GM20431 (cell line): ENCODE measurements around the gene MAML2.

Experiments used
- in situ Hi-C: fragments of 300-500 bp; cut with MseI, MboI; formaldehyde crosslinking; loops from one replicate; pipeline ENCODE4 v1.15.0; 2020; ENCODE audit warnings: low sequenced_read_pairs; ENCODE audit not compliant: unreplicated experiment

MAML2 gene

GRCh38 chr11:96147906-96148486, 195.0 kb downstream of the MAML2 start:
- in situ Hi-C loops = no loop called here

GRCh38 chr11:96147186-96147585, 195.8 kb downstream of the MAML2 start:
- in situ Hi-C loops = no loop called here

- in situ Hi-C loops = no loop called here
Observed at GRCh38 chr11:96146765-96147164, 196.2 kb downstream of the MAML2 start.

GRCh38 chr11:96145163-96145585, 197.8 kb downstream of the MAML2 start:
- in situ Hi-C loops = no loop called here

GRCh38 chr11:96144553-96144952, 198.4 kb downstream of the MAML2 start:
- in situ Hi-C loops = no loop called here

GRCh38 chr11:96143041-96143521, 199.9 kb downstream of the MAML2 start:
- in situ Hi-C loops = no loop called here

DNA sequence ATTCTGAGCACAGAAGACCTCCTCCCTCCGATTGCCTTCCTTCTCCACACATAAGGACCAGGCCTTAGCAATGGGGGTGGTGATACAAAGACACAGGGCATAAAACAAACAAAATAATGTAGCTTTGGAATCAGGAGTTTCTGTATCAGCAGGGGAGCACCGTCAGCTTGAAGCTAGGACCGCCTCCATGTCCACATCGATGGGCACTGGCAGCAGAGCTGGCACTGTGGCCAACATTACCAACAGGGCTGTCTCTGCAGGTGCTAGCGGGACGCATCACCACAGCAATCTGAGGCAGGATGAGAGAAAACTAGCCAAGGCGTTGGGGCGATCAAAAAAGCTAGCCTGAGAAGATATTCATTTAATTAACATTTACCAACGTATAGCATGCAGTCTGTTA, 201.4 kb downstream of the MAML2 start:
- in situ Hi-C loops = no loop called here

DNA sequence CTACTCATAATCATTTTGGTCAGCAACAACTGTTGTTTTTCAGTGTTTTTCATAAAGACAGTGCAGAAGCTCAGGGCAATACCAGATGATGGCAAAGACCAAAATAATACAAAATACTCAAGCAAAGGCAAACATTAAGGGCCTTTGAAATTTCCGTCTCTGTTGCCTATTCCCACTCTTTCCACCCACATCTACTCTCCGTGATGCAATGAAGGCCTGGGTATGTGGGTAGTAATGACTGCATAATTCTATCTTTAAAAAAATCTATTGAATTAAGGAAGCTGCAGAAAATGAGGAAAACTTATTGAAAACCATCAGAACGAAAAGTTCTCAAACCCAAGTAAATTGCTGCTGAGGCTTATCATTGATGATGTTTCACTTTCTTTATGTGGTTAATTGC, 203.3 kb downstream of the MAML2 start:
- in situ Hi-C loops = no loop called here

GRCh38 chr11:96137373-96137772, 205.6 kb downstream of the MAML2 start:
- in situ Hi-C loops = no loop called here

- in situ Hi-C loops = no loop called here
Observed at GRCh38 chr11:96136613-96137298, 206.2 kb downstream of the MAML2 start.

DNA sequence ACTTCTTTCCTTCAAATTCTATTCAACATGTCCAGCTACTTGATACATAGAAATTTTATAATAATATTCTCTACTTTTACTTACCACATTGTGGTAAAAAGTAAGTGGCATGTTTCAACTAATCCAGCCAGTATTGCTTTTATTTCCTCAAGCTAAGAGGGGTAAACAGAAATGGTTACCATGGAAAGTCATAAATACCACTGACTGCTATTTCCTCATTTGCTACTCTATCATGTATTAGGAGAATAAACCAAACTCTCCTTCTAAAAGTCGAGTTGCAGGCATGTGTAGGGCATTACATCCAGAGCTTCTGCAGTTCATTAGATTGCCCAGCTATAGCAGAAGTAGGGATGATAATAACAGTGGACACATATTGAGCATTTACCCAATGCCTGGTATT, 208.4 kb downstream of the MAML2 start:
- in situ Hi-C loops = no loop called here

GRCh38 chr11:96132437-96132836, 210.6 kb downstream of the MAML2 start:
- in situ Hi-C loops = no loop called here

DNA sequence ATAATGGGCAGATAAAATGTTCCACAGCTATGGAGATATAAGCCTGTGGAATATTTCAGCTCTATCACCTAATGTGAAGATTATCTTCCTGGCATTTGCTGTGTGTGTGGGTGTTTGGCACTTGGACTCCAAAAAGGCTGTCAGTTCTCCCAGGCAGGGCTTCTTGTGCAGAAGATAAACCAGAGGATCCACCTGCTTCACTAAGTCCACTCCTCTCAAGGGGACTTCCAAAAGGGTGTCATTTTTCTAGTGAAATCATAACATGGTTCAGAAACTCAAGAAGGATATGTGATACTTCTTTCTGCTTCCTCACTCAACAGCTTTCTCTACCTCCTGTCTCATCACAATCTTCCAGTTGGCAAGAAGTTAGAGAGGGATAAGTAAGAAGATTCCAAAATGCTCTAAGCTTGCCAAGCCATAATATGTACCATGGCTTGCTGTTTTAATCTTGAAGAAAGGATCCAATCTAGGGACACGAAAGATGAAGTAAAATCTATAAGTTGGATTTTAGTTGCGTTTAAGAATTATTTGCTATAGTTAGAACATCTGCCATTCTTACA, 212.9 kb downstream of the MAML2 start:
- in situ Hi-C loops = no loop called here

DNA sequence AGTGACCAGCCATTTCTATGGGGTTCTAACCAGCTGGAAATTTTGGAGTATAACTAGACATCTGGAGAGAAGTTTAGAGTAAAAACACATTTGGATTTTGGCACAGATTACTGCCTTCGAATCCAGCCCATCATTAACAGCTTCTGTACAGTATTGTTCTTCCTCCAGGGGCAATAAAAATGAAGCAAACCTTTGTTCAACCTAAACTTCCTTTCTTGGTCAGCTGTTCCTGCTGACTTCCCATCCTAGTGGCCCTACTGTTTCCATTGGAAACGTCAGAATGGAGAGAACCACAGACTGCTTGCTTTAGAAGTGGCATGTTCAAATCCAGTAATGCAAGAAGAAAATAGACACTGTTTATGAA, 215.4 kb downstream of the MAML2 start:
- in situ Hi-C loops = no loop called here

- in situ Hi-C loops = no loop called here
Observed at GRCh38 chr11:96126917-96127595, 215.9 kb downstream of the MAML2 start.

DNA sequence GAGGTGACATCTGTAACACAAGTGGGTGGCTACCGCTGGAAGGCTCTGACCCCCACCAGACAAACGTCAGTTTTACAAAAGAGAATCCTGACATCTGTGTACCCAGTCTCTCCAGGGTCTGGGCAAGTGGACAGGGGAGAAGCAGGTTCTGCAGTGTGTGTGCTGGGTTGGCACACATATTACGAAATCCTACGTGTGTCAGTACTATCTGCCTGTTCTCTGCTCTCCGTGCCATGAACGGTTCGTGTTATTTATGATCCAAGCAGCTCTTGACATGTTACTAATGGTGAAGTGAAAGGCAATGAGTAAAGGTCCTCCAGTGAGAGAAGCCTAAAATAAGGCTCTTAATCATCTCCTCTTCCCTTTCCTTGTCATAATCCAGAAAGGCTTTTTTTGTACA, 217.6 kb downstream of the MAML2 start:
- in situ Hi-C loops = no loop called here

DNA sequence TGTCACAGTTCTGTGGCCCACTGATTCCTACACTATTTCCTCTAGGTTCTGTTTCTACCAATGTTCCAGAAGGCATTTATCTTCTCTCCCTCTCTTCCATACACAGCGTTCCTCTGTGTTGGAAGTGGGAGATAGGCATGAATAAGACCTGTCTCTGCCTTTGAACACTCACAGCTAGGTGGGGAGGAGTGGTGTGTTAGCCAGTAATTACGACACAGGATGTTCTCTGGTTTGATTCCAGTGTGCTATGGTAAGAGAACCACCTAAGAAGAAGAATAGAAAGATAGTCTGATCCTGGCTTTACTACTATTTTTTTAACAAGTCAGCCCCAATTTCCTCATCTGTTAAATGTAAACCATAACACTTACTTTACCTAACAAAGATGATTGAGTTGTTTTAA, 218.8 kb downstream of the MAML2 start:
- in situ Hi-C loops = no loop called here

DNA sequence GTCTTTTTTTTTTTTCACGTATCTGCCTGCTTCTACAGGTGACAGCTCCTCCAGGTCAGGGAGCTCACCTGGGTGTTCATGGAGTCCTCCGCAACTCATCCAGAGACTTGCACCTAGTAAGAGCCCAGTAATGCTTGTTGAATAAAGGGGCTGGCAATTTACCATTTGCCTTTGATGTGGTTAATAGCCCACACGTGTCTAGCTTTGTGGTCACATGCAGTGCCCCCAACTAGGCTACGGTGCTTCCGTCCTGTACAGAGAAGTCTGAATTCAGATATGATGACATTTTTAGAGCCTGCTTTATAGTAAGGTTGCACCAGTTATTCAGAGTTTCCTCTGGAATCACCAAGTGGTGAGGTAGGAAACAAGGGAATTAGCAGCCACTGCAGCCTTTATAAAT, 219.7 kb downstream of the MAML2 start:
- in situ Hi-C loops = no loop called here

- in situ Hi-C loops = no loop called here
Observed at GRCh38 chr11:96122601-96123074, 220.4 kb downstream of the MAML2 start.

- in situ Hi-C loops = no loop called here
Observed at GRCh38 chr11:96119211-96119610, 223.8 kb downstream of the MAML2 start.

DNA sequence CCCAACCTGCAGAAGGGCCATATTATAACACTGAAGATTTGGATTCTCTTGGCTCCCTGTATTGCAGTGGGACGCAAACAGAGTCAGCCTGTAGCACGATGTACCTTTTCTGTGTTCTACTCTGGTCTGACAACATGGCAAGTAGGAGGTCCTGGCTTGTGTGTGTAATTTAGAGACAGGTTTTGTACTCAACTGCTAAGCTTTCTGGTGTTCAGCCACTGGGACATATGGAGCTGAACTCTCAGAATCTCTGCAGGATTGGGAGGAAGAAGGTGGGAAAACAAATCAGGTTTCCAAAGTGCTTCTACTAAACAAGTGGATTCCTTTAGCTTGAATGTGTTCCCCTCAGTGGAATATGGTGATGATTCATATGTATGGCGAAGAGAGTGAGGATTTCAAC, 226.6 kb downstream of the MAML2 start:
- in situ Hi-C loops = no loop called here
